ENCODE results near the gene TMED1. TPM values are rescaled to one million over a fixed set of nuclear protein-coding genes. Genes with fewer than 3 reads are reported as not detected.

The TMED1 gene
- total and polyA plus RNA-seq, 12 donors = 12.5 to 103 (median 48.6) TPM

DNA sequence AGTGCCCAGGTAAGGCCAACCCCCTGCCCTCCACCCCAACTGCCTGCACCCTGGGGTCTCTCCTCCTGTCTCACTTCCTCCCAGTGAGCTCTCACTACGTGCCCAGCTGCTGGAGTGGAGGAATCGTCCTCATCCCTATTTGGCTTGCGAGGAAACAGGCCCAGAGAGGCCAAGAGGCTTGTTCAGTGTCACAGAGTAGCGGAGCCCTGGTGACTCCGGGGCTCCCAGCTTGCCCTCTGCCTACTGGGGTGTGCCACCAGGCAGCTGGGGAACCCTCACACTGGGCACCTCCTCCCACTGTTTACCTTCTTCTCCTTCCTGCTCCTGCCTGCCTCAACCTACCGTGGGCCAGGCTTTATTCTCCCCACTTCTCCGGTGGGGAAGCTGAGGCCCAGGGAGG, 5.6 kb downstream of the TMED1 start:
- WGBS, 4 donors = 82 to 95% (median 87%) methylated on average over 5 to 7 of the region's 7 CpGs
- H3K9me3 ChIP-seq (replicated peaks in 1 of 3) = no peaks in the 10 kb centered on the region
- H3K4me3 ChIP-seq = no peak overlapping the region
- peaks cover 0 to 83% of the 10 kb centered on the region in 2 donors for H3K36me3 ChIP-seq (replicated peaks in 1 of 2)
- DNase-seq = peak in 1 of 7 donors; percentile 21
- no peak for TF ChIP-seq POLR2A (IDR thresholded peaks at IDR 0.05)
- TF ChIP-seq, protein P1, sequence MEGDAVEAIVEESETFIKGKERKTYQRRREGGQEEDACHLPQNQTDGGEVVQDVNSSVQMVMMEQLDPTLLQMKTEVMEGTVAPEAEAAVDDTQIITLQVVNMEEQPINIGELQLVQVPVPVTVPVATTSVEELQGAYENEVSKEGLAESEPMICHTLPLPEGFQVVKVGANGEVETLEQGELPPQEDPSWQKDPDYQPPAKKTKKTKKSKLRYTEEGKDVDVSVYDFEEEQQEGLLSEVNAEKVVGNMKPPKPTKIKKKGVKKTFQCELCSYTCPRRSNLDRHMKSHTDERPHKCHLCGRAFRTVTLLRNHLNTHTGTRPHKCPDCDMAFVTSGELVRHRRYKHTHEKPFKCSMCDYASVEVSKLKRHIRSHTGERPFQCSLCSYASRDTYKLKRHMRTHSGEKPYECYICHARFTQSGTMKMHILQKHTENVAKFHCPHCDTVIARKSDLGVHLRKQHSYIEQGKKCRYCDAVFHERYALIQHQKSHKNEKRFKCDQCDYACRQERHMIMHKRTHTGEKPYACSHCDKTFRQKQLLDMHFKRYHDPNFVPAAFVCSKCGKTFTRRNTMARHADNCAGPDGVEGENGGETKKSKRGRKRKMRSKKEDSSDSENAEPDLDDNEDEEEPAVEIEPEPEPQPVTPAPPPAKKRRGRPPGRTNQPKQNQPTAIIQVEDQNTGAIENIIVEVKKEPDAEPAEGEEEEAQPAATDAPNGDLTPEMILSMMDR (IDR thresholded peaks at IDR 0.05) = no peak
- no peaks in the 10 kb centered on the region for H3K27me3 ChIP-seq
- intact Hi-C loops (cut with DNase I) = no loop called here
- H3K4me1 ChIP-seq (replicated peaks in 1 of 2) = peaks cover 0 to 7% of the 10 kb centered on the region in 2 donors
- no peak overlapping the region for H3K27ac ChIP-seq

DNA sequence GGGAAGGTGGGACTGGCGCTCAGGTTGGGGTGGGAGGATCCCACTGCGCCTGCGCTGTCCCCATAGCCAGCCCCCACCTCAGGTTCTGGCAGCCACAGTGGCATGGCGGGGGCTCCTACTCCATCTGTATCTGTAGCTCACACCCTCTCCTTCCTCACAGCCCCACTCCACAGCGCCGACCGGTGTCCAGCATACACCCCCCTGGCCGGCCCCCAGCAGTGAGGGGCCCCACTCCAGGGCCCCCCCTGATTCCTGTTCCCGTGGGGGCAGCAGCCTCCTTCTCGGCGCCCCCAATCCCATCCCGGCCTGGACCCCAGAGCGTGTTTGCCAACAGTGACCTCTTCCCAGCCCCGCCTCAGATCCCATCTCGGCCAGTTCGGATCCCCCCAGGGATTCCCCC, 6.0 kb downstream of the TMED1 start:
- H3K9me3 ChIP-seq (replicated peaks in 1 of 3) = no peaks in the 10 kb centered on the region
- H3K27ac ChIP-seq = no peak overlapping the region
- peak in 1 of 7 donors; percentile 24 for DNase-seq
- H3K36me3 ChIP-seq (replicated peaks in 1 of 2) = peaks cover 0 to 87% of the 10 kb centered on the region in 2 donors
- TF ChIP-seq POLR2A (IDR thresholded peaks at IDR 0.05) = no peak
- TF ChIP-seq, protein P1 (IDR thresholded peaks at IDR 0.05) = no peak
- peaks cover 0 to 3% of the 10 kb centered on the region in 2 donors for H3K4me1 ChIP-seq (replicated peaks in 1 of 2)
- intact Hi-C loops (cut with DNase I) = no loop called here
- H3K27me3 ChIP-seq = no peaks in the 10 kb centered on the region
- H3K4me3 ChIP-seq = no peak overlapping the region
- 78 to 100% (median 90%) methylated on average over 5 to 16 of the region's 16 CpGs for WGBS, 4 donors

DNA sequence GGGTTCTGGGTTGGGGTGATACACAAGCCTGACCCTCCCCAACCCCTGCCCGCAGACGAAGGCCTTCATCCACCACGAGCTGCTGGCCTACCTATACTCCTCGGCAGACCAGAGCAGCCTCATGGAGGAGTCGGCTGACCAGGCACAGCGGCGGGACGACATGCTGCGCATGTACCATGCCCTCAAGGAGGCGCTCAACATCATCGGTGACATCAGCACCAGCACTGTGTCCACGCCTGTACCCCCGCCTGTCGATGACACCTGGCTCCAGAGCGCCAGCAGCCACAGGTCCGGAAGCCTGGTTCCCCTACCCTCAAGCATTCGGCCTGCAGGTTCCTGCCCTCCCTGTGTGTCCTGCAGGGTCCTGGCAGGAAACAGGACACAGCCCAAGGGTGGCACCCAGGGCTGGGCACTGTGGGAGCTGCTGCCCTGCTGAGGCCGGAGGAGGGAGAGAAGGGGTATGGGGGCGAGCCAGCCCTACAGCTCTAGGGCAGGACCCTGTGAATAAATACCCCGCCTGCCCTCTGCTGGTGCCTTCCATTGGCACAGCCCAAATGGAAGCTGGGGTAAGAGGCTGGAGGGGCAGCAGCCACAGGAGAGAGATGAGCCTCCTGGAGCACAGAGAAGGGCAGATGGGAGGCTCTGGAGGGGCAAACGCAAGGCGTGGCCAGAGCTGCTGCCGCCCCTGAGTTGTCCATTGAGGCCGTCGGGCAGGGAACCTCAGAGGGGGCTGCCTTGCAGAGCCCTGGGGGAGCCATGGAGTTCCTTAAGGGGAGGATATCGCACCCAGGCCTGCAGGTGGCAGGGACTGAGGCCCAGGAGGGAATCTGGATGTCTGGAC, 6.8 kb downstream of the TMED1 start:
- no peak overlapping the region for H3K4me3 ChIP-seq
- peaks cover 0 to 94% of the 10 kb centered on the region in 2 donors for H3K36me3 ChIP-seq (replicated peaks in 1 of 2)
- H3K9me3 ChIP-seq (replicated peaks in 1 of 3) = no peaks in the 10 kb centered on the region
- no peaks in the 10 kb centered on the region for H3K4me1 ChIP-seq (replicated peaks in 1 of 2)
- peak overlapping the region in 1 of 5 donors; percentile 17 for H3K27ac ChIP-seq
- H3K27me3 ChIP-seq = no peaks in the 10 kb centered on the region
- TF ChIP-seq, protein P1 (IDR thresholded peaks at IDR 0.05) = no peak
- TF ChIP-seq POLR2A (IDR thresholded peaks at IDR 0.05) = no peak
- intact Hi-C loops (cut with DNase I) = no loop called here
- peak in 2 of 7 donors; percentile 11 to 35 for DNase-seq
- WGBS, 4 donors = 87 to 90% (median 89%) methylated on average over 7 to 26 of the region's 26 CpGs

DNA sequence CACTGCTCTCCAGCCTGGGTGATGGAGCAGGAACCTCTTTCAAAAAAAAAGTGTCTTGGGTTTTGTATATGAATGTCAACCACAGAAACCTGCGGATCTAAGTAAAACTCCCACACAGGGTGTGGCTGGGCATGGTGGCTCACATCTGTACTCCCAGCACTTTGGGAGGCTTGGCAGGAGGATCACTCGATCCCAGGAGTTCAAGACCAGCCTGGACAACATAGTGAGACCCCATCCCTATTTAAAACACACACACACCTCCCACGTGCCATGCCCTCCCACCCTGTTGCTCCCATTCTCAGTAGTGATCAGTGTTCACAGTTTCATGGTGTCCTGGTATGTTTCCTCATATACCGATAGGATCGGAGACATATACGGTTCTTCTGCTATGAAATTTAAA, 9.2 kb downstream of the TMED1 start:
- TF ChIP-seq, protein P1 (IDR thresholded peaks at IDR 0.05) = no peak
- no peak for TF ChIP-seq POLR2A (IDR thresholded peaks at IDR 0.05)
- Histone ChIP-seq H3K27me3 (no peaks in the 10 kb centered on the region), H3K4me3 (no peak overlapping the region), H3K27ac (no peak overlapping the region), H3K36me3 (replicated peaks in 1 of 2) (peaks cover 0 to 92% of the 10 kb centered on the region in 2 donors), H3K9me3 (replicated peaks in 1 of 3) (no peaks in the 10 kb centered on the region), H3K4me1 (replicated peaks in 1 of 2) (no peaks in the 10 kb centered on the region)
- intact Hi-C loops (cut with DNase I) = no loop called here
- 83 to 95% (median 91%) methylated on average over 6 of the region's 6 CpGs for WGBS, 4 donors
- peak in 1 of 7 donors; percentile 9 for DNase-seq

All from adrenal gland (tissue), 12 donors.